Diencephalon (tissue), 1 donor: ENCODE measurements around the gene TCF21. TPM values are rescaled to one million over a fixed set of nuclear protein-coding genes. Genes with fewer than 3 reads are reported as not detected.

Experiments
- total RNA-seq: library from RNA; depleted of rRNA; stranded (reverse); fragments of >200 nt; gene quantifications from one replicate; pipeline ENCODE4 v1.2.3, GENCODE V29; 2014

Gene TCF21
- total RNA-seq: under 0.01 TPM

DNA sequence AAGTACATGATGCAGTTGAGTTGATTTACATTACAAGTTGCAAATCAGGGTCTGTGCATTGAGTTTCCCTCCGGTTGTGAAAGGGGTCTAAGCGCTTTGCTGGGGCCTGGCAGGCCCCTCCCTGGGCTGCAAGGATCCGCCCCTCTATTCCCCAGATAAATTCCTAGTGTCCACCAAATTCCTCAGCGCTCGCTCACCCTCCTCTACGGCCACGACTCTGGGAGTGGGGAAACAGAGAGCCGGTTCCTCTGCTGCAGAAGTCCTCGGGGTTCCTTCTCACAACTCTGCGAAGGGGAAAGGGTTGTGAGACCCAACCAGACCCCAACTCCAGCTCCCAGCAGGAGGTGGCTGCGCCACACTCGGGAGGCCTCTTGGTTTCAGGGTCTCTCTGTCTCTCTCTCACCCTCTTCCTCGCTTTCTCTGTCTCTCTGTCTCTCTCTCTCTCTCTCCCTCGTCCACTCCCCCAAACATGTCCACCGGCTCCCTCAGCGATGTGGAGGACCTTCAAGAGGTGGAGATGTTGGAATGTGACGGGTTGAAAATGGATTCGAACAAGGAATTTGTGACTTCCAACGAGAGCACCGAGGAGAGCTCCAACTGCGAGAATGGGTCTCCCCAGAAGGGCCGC lies at the start of gene TCF21:
Gene TCF21, plus strand, starts transcription at position 185 of the 628 bp plus-strand sequence. Its CDS starts 285 bp downstream, at position 470.

Other genes starting within 250 kb of the TCF21 start
- gene TBPL1, start 64.1 kb downstream of the TCF21 start, total RNA-seq: 45.7 TPM
- gene SLC2A12, start 163.5 kb downstream of the TCF21 start, total RNA-seq: 6.2 TPM